Measurements from ENCODE around the gene FGR.

FGR gene

DNA sequence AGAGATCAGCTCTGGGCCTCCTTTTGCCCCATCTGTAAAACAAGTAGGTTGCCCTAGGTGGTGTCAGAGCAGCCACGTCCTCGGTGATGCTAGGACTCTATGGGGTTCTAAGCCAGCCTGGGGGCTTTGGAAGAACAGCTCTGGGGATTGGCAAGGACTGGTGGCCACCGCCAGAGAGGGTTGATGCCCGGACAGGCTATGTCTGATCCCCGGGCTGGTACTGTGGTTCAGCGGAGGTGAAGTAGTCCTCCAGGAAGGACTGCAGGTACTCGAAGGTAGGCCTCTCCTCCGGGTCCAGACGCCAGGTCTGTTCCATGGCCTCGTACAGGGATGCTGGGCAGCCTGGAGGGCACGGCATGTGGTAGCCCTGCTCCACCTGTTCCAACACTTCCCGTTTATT lies 22.3 kb downstream of the FGR start:
- TF ChIP-seq, protein P1, sequence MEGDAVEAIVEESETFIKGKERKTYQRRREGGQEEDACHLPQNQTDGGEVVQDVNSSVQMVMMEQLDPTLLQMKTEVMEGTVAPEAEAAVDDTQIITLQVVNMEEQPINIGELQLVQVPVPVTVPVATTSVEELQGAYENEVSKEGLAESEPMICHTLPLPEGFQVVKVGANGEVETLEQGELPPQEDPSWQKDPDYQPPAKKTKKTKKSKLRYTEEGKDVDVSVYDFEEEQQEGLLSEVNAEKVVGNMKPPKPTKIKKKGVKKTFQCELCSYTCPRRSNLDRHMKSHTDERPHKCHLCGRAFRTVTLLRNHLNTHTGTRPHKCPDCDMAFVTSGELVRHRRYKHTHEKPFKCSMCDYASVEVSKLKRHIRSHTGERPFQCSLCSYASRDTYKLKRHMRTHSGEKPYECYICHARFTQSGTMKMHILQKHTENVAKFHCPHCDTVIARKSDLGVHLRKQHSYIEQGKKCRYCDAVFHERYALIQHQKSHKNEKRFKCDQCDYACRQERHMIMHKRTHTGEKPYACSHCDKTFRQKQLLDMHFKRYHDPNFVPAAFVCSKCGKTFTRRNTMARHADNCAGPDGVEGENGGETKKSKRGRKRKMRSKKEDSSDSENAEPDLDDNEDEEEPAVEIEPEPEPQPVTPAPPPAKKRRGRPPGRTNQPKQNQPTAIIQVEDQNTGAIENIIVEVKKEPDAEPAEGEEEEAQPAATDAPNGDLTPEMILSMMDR (IDR thresholded peaks at IDR 0.05; ENCODE audit: insufficient read depth, low read depth, low read length, missing control alignments), result no peak
- no peak for DNase-seq (ENCODE audit: low read depth)
- no peak overlapping the region for H3K4me3 ChIP-seq (ENCODE audit: low read depth, low read length)

DNA sequence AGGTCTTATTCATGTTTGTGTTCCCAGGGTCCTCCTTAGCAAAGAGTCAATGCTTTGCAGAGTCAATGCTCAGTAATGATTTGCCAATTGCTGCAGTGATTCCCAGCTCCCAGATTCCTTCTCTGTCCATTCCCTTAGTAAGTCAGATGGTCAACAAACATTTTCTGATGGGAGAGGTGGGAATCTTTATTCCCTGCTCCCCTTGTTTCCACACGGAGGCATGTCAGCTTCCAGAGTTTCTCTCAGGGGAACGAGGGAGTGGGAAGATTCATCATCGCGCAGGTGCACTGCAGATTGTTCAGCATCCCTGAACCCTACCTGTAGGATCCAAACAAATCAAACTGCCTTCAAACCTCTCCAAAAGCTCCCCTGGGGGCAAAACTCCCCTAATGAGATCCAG lies 23.5 kb downstream of the FGR start:
- H3K4me3 ChIP-seq (ENCODE audit: low read depth, low read length), result no peak overlapping the region
- no peak for DNase-seq (ENCODE audit: low read depth)
- TF ChIP-seq, protein P1 (IDR thresholded peaks at IDR 0.05; ENCODE audit: insufficient read depth, low read depth, low read length, missing control alignments), result no peak

GRCh38 chr1:27609618-27610240 lies 25.3 kb downstream of the FGR start:
- H3K4me3 ChIP-seq (ENCODE audit: low read depth, low read length), result no peak overlapping the region
- DNase-seq (ENCODE audit: low read depth), result peak; percentile 63
- TF ChIP-seq, protein P1 (IDR thresholded peaks at IDR 0.05; ENCODE audit: insufficient read depth, low read depth, low read length, missing control alignments), result no peak

DNA sequence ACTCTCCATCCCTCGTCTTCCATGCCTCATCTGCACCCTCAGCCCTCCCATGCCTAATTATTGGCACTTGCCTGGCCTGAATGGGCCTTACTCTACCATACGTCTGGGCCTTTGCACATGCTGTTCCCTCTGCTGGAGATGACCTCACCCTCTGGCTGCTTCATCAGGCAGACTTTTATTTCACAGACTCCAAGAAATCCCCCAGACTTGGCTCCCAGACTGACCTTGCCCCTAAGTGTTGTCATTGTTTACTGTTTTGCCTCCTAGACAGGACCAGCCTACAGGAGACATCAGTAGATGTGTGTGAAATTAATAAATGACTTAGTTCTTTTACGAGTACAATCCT lies 25.8 kb downstream of the FGR start:
- no peak overlapping the region for H3K4me3 ChIP-seq (ENCODE audit: low read depth, low read length)
- TF ChIP-seq, protein P1 (IDR thresholded peaks at IDR 0.05; ENCODE audit: insufficient read depth, low read depth, low read length, missing control alignments), result no peak
- peak; percentile 51 for DNase-seq (ENCODE audit: low read depth)

DNA sequence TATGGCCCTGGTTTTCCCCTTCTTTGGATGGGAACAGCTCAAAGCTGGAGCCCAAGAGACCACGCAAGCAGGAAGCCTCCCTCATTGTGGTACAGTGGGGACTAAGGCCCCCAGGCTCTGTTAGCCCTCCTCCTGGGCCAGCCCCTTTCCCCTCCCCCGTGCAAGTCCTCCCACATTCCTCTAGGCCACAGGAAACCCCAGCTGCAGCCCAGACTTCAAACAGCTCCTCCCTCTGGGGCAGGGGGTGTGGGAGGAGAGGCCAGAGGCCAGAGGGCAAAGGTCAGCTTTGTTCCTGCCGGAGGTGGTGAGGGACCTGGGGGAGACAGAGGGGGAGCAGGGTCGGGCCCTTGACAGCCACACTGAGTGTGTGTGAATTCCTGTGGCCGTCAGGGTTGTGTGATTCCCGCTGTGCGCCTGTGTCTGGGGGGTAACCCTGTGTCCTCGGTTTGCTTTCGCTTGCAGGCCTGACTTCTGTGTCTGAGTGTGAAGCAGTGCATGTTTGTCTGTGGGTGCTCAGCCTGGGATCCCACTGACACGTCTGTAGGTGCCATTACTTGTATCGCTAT lies 27.7 kb downstream of the FGR start:
- no peak overlapping the region for H3K4me3 ChIP-seq (ENCODE audit: low read depth, low read length)
- DNase-seq (ENCODE audit: low read depth), result no peak
- TF ChIP-seq, protein P1 (IDR thresholded peaks at IDR 0.05; ENCODE audit: insufficient read depth, low read depth, low read length, missing control alignments), result no peak

DNA sequence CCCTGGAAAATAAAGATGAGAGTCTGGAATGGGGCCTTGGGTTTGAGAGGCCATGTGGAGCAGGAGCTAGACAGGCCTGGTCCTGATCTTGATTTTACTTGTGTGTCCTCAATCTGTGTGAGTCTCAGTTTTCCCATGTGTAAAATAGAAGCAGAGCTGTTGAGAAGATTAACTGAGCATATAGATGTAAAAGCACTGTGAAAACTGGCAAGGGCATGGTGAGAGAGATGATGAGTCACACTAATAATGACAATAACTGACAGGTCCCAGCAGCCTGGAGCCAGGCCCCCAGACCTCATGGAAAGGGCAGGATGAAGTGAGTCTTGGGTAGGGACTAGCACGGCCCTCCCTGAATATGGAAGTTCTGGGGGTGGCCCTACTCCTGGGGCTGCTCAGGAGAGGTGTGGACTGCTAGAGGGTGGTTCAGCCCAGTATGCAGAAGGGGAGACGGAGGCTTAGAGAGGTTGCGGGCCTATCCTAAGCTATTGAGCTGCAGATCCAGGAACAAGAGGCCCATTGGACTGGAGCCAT lies 28.2 kb downstream of the FGR start:
- no peak for DNase-seq (ENCODE audit: low read depth)
- no peak overlapping the region for H3K4me3 ChIP-seq (ENCODE audit: low read depth, low read length)
- TF ChIP-seq, protein P1 (IDR thresholded peaks at IDR 0.05; ENCODE audit: insufficient read depth, low read depth, low read length, missing control alignments), result no peak
